Measurements from ENCODE around the gene IDH1. TPM values are rescaled to one million over a fixed set of nuclear protein-coding genes. Genes with fewer than 3 reads are reported as not detected.

Gene IDH1
- total and polyA plus RNA-seq, 2 of the 13 experiments (the other 11 are each of a cell fraction or from before 2014, with no cell fraction given) = 312 to 1,077 TPM

DNA sequence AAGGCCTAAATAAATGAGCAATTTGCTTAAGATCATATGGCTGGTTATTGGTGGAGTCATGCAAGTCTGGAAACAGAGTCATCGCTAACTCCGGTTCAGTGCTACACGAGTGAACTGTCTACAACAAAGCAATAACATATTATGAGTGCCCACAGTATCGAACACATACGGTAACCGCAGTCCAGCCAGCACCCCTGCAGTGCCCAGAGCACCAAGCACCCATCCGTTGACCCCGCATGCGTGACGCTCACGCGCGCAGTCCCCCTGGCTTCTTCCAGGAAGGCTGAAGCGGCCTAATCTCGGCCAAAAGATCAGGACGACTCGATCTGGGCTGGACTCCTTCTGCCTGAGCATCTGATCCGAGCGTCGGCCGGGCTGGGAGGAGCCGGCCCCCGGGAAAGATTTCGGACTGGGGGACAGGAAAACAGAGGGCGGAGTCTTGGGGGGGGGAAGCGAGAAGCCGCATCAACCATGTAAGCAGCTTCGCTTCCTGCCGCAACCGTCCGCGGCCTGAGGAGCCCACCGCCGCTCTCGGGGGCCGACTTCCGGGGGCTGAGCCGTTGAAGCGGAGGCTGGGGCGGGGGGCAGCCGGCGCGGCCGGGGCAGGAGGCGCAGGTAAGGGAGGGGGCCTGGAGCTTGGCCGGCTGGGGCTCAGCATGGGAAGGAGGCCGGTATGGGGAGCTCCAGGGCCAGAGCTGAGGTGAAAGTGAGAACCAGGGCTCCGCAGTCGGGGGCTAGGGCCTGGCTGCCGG lies 11.1 kb upstream of the IDH1 start, which contains the start of gene PIKFYVE (continued):
- TF ChIP-seq, protein P1, sequence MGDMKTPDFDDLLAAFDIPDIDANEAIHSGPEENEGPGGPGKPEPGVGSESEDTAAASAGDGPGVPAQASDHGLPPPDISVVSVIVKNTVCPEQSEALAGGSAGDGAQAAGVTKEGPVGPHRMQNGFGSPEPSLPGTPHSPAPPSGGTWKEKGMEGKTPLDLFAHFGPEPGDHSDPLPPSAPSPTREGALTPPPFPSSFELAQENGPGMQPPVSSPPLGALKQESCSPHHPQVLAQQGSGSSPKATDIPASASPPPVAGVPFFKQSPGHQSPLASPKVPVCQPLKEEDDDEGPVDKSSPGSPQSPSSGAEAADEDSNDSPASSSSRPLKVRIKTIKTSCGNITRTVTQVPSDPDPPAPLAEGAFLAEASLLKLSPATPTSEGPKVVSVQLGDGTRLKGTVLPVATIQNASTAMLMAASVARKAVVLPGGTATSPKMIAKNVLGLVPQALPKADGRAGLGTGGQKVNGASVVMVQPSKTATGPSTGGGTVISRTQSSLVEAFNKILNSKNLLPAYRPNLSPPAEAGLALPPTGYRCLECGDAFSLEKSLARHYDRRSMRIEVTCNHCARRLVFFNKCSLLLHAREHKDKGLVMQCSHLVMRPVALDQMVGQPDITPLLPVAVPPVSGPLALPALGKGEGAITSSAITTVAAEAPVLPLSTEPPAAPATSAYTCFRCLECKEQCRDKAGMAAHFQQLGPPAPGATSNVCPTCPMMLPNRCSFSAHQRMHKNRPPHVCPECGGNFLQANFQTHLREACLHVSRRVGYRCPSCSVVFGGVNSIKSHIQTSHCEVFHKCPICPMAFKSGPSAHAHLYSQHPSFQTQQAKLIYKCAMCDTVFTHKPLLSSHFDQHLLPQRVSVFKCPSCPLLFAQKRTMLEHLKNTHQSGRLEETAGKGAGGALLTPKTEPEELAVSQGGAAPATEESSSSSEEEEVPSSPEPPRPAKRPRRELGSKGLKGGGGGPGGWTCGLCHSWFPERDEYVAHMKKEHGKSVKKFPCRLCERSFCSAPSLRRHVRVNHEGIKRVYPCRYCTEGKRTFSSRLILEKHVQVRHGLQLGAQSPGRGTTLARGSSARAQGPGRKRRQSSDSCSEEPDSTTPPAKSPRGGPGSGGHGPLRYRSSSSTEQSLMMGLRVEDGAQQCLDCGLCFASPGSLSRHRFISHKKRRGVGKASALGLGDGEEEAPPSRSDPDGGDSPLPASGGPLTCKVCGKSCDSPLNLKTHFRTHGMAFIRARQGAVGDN (CRISPR knock-in tag; IDR thresholded peaks at IDR 0.05) = peak; percentile 98
- TF ChIP-seq CREM (IDR thresholded peaks at IDR 0.05) (peak; percentile 88), CREM (CRISPR knock-in tag; IDR thresholded peaks at IDR 0.05) (no peak), SMAD9 (CRISPR knock-in tag; IDR thresholded peaks at IDR 0.05) (no peak), ZNF816 (CRISPR knock-in tag; IDR thresholded peaks at IDR 0.05; ENCODE audit: borderline replicate concordance) (no peak; the same call in 1 of the 2 replicates), JUND (CRISPR knock-in tag; IDR thresholded peaks at IDR 0.05) (0 out of 2 replicates have a peak, but pooled peaks have one; percentile 32), SNRNP70 (IDR thresholded peaks at IDR 0.05; ENCODE audit: low read depth, low read length) (no peak), PITX1 (CRISPR knock-in tag; IDR thresholded peaks at IDR 0.05) (peak; percentile 94), ZNF558 (CRISPR knock-in tag; IDR thresholded peaks at IDR 0.05; ENCODE audit: borderline replicate concordance) (peak; percentile 95; the same call in 1 of the 2 replicates), CHD2 (IDR thresholded peaks at IDR 0.05; ENCODE audit: low read depth, low read length) (no peak), MBNL3 (CRISPR knock-in tag; conservative IDR thresholded peaks at IDR 0.05) (no peak), ZKSCAN1 (IDR thresholded peaks at IDR 0.05; ENCODE audit: low read length) (0 out of 2 replicates have a peak, but pooled peaks have one; percentile 13), KDM4B (CRISPR knock-in tag; IDR thresholded peaks at IDR 0.05) (peak; percentile 28; the same call in 1 of the 2 replicates), ZNF841 (CRISPR knock-in tag; IDR thresholded peaks at IDR 0.05; ENCODE audit: borderline replicate concordance) (0 out of 2 replicates have a peak, but pooled peaks have one; percentile 63), ZNF607 (CRISPR knock-in tag; IDR thresholded peaks at IDR 0.05; ENCODE audit: borderline replicate concordance) (peak; percentile 84), KAT8 (CRISPR knock-in tag; IDR thresholded peaks at IDR 0.05) (peak; percentile 96), AKAP8 (CRISPR knock-in tag; IDR thresholded peaks at IDR 0.05) (peak; percentile 74; the same call in 1 of the 2 replicates)
- TF ChIP-seq, protein P2, sequence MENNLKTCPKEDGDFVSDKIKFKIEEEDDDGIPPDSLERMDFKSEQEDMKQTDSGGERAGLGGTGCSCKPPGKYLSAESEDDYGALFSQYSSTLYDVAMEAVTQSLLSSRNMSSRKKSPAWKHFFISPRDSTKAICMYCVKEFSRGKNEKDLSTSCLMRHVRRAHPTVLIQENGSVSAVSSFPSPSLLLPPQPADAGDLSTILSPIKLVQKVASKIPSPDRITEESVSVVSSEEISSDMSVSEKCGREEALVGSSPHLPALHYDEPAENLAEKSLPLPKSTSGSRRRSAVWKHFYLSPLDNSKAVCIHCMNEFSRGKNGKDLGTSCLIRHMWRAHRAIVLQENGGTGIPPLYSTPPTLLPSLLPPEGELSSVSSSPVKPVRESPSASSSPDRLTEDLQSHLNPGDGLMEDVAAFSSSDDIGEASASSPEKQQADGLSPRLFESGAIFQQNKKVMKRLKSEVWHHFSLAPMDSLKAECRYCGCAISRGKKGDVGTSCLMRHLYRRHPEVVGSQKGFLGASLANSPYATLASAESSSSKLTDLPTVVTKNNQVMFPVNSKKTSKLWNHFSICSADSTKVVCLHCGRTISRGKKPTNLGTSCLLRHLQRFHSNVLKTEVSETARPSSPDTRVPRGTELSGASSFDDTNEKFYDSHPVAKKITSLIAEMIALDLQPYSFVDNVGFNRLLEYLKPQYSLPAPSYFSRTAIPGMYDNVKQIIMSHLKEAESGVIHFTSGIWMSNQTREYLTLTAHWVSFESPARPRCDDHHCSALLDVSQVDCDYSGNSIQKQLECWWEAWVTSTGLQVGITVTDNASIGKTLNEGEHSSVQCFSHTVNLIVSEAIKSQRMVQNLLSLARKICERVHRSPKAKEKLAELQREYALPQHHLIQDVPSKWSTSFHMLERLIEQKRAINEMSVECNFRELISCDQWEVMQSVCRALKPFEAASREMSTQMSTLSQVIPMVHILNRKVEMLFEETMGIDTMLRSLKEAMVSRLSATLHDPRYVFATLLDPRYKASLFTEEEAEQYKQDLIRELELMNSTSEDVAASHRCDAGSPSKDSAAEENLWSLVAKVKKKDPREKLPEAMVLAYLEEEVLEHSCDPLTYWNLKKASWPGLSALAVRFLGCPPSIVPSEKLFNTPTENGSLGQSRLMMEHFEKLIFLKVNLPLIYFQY (CRISPR knock-in tag; IDR thresholded peaks at IDR 0.05; ENCODE audit: borderline replicate concordance) = peak; percentile 30; the same call in 1 of the 2 replicates
- TF ChIP-seq, protein P3, sequence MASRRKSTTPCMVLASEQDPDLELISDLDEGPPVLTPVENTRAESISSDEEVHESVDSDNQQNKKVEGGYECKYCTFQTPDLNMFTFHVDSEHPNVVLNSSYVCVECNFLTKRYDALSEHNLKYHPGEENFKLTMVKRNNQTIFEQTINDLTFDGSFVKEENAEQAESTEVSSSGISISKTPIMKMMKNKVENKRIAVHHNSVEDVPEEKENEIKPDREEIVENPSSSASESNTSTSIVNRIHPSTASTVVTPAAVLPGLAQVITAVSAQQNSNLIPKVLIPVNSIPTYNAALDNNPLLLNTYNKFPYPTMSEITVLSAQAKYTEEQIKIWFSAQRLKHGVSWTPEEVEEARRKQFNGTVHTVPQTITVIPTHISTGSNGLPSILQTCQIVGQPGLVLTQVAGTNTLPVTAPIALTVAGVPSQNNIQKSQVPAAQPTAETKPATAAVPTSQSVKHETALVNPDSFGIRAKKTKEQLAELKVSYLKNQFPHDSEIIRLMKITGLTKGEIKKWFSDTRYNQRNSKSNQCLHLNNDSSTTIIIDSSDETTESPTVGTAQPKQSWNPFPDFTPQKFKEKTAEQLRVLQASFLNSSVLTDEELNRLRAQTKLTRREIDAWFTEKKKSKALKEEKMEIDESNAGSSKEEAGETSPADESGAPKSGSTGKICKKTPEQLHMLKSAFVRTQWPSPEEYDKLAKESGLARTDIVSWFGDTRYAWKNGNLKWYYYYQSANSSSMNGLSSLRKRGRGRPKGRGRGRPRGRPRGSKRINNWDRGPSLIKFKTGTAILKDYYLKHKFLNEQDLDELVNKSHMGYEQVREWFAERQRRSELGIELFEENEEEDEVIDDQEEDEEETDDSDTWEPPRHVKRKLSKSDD (CRISPR knock-in tag; IDR thresholded peaks at IDR 0.05; ENCODE audit: low read depth) = peak; percentile 55; the same call in 1 of the 2 replicates
